Measurements from ENCODE around the gene VMP1. TPM values are rescaled to one million over a fixed set of nuclear protein-coding genes. Genes with fewer than 3 reads are reported as not detected.

Gene VMP1
- total RNA-seq, 1 experiment from 2014 or later, result 277 TPM

DNA sequence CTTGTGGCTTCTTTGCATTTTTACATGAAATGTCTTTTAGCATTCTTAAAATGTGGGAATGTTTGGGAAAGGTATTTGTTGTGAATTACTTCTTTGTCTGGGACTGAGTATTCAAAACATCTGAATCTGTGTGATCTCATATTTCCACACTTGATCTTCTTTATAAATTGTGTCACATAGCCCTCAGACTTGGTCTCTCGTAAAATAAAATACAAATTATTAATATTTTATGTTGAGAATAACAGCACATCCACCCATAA lies 103.4 kb downstream of the VMP1 start:
- no TSS peak for BruUV-seq (replicated peaks)
- POLR2A ChIA-PET (ENCODE audit: unreplicated experiment), result no interaction called here
- Histone ChIP-seq H3K36me3 (ENCODE audit: low read depth, low read length) (peaks cover 4% of the 10 kb centered on the region; the same call in 1 of the 2 replicates), H3K9ac (ENCODE audit: low read length) (no peak overlapping the region), H3K9me3 (ENCODE audit: low read length) (no peaks in the 10 kb centered on the region), H3K4me1 (ENCODE audit: insufficient read depth, low read length) (peaks cover 12% of the 10 kb centered on the region; the same call in 1 of the 2 replicates), H3K27ac (ENCODE audit: low read length) (no peak overlapping the region), H3K4me2 (ENCODE audit: low read length) (no peak overlapping the region), H3K9me2 (replicated peaks; ENCODE audit: low read length) (no peaks in the 10 kb centered on the region), H3K79me2 (ENCODE audit: low read length) (no peaks in the 10 kb centered on the region), H3K27me3 (ENCODE audit: low read length) (no peaks in the 10 kb centered on the region), H4K20me1 (ENCODE audit: low read length) (no peaks in the 10 kb centered on the region), H3F3A (ENCODE audit: low read length, unreplicated experiment) (no peaks in the 10 kb centered on the region), H2AFZ (ENCODE audit: low read length) (no peak overlapping the region), H3K4me3 (ENCODE audit: low read length) (no peak overlapping the region)
- ATAC-seq (no peak), DNase-seq (no peak)
- TF ChIP-seq EZH2phosphoT487 (IDR thresholded peaks at IDR 0.05; ENCODE audit: borderline replicate concordance, low read length) (no peak), EZH2 (IDR thresholded peaks at IDR 0.05; ENCODE audit: low read length, unreplicated experiment) (no peak)
- TF ChIP-seq, protein P1, sequence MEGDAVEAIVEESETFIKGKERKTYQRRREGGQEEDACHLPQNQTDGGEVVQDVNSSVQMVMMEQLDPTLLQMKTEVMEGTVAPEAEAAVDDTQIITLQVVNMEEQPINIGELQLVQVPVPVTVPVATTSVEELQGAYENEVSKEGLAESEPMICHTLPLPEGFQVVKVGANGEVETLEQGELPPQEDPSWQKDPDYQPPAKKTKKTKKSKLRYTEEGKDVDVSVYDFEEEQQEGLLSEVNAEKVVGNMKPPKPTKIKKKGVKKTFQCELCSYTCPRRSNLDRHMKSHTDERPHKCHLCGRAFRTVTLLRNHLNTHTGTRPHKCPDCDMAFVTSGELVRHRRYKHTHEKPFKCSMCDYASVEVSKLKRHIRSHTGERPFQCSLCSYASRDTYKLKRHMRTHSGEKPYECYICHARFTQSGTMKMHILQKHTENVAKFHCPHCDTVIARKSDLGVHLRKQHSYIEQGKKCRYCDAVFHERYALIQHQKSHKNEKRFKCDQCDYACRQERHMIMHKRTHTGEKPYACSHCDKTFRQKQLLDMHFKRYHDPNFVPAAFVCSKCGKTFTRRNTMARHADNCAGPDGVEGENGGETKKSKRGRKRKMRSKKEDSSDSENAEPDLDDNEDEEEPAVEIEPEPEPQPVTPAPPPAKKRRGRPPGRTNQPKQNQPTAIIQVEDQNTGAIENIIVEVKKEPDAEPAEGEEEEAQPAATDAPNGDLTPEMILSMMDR (conservative IDR thresholded peaks at IDR 0.05; ENCODE audit: low read depth, low read length), result no peak
- CTCF ChIA-PET, result no interaction called here
- intact Hi-C loops (cut with micrococcal nuclease), result no loop called here

DNA sequence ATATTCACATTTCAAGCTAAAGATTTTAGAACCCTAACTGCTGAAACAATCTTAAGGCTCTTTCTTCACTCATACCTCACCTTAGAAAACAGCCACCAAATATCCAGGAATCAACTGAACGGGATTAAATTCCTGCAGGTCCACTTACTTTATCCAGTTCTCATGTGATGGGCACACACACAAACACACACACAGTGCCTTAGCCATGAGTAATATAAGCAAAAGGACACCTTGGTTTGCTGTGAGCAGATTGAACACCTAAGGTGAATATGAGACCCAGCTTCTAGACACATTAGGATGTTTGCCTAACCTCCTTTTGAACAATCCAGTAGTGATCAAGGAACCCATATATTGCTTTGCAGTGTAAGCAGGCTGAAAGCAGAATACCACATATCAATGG lies 103.8 kb downstream of the VMP1 start:
- TF ChIP-seq EZH2phosphoT487 (IDR thresholded peaks at IDR 0.05; ENCODE audit: borderline replicate concordance, low read length), result no peak
- ChIA-PET POLR2A (ENCODE audit: unreplicated experiment) (no interaction called here), CTCF (no interaction called here)
- Histone ChIP-seq H3K4me1 (ENCODE audit: insufficient read depth, low read length) (peaks cover 12% of the 10 kb centered on the region; the same call in 1 of the 2 replicates), H3K36me3 (ENCODE audit: low read depth, low read length) (peaks cover 4% of the 10 kb centered on the region; the same call in 1 of the 2 replicates), H3K9me3 (ENCODE audit: low read length) (no peaks in the 10 kb centered on the region), H3K9ac (ENCODE audit: low read length) (no peak overlapping the region), H3K4me3 (ENCODE audit: low read length) (no peak overlapping the region), H3K27me3 (ENCODE audit: low read length) (no peaks in the 10 kb centered on the region), H4K20me1 (ENCODE audit: low read length) (no peaks in the 10 kb centered on the region), H2AFZ (ENCODE audit: low read length) (no peak overlapping the region), H3K27ac (ENCODE audit: low read length) (no peak overlapping the region), H3K79me2 (ENCODE audit: low read length) (no peaks in the 10 kb centered on the region), H3K9me2 (replicated peaks; ENCODE audit: low read length) (no peaks in the 10 kb centered on the region), H3F3A (ENCODE audit: low read length, unreplicated experiment) (no peaks in the 10 kb centered on the region), H3K4me2 (ENCODE audit: low read length) (no peak overlapping the region)
- intact Hi-C loops (cut with micrococcal nuclease), result no loop called here
- peak; percentile 55 for DNase-seq
- BruUV-seq (replicated peaks), result no TSS peak
- peak; percentile 67 for ATAC-seq

DNA sequence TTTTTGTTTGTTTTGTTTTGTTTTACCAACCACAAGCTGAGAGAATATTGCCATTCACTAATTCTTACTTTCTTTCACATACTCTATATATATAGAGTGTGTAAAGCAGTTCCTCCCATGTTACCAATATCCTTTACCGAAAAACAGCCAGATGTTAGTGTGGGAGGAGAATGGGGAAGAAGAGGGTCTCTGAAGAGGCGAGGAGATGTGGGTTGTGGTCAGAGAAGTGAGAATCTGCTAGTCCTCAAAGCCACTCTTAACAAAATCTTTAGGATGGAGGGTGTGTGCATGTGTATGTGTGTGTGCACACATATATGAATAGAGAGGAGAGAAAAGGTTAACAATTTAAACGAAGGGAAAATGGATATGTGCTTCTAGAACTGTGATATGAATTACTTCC lies 104.7 kb downstream of the VMP1 start:
- intact Hi-C loops (cut with micrococcal nuclease), result no loop called here
- H3K27me3 ChIP-seq (ENCODE audit: low read length), result no peaks in the 10 kb centered on the region
- ATAC-seq (no peak), DNase-seq (no peak)
- no peak overlapping the region for H3K27ac ChIP-seq (ENCODE audit: low read length)
- no TSS peak for BruUV-seq (replicated peaks)
- H3K4me3 ChIP-seq (ENCODE audit: low read length), result no peak overlapping the region
- TF ChIP-seq, protein P1 (conservative IDR thresholded peaks at IDR 0.05; ENCODE audit: low read depth, low read length), result no peak
- TF ChIP-seq EZH2phosphoT487 (IDR thresholded peaks at IDR 0.05; ENCODE audit: borderline replicate concordance, low read length) (no peak), EZH2 (IDR thresholded peaks at IDR 0.05; ENCODE audit: low read length, unreplicated experiment) (no peak)
- H3K9me2 ChIP-seq (replicated peaks; ENCODE audit: low read length), result no peaks in the 10 kb centered on the region
- CTCF ChIA-PET, result no interaction called here
- H3K9ac ChIP-seq (ENCODE audit: low read length), result no peak overlapping the region
- no peak overlapping the region for H3K4me2 ChIP-seq (ENCODE audit: low read length)
- H3K36me3 ChIP-seq (ENCODE audit: low read depth, low read length), result peaks cover 4% of the 10 kb centered on the region; the same call in 1 of the 2 replicates
- POLR2A ChIA-PET (ENCODE audit: unreplicated experiment), result no interaction called here
- no peaks in the 10 kb centered on the region for H4K20me1 ChIP-seq (ENCODE audit: low read length)
- H3K4me1 ChIP-seq (ENCODE audit: insufficient read depth, low read length), result peaks cover 12% of the 10 kb centered on the region; the same call in 1 of the 2 replicates
- H3F3A ChIP-seq (ENCODE audit: low read length, unreplicated experiment), result no peaks in the 10 kb centered on the region
- H2AFZ ChIP-seq (ENCODE audit: low read length), result no peak overlapping the region
- no peaks in the 10 kb centered on the region for H3K9me3 ChIP-seq (ENCODE audit: low read length)
- H3K79me2 ChIP-seq (ENCODE audit: low read length), result no peaks in the 10 kb centered on the region
